ENCODE results near the gene GPR146.

DNA sequence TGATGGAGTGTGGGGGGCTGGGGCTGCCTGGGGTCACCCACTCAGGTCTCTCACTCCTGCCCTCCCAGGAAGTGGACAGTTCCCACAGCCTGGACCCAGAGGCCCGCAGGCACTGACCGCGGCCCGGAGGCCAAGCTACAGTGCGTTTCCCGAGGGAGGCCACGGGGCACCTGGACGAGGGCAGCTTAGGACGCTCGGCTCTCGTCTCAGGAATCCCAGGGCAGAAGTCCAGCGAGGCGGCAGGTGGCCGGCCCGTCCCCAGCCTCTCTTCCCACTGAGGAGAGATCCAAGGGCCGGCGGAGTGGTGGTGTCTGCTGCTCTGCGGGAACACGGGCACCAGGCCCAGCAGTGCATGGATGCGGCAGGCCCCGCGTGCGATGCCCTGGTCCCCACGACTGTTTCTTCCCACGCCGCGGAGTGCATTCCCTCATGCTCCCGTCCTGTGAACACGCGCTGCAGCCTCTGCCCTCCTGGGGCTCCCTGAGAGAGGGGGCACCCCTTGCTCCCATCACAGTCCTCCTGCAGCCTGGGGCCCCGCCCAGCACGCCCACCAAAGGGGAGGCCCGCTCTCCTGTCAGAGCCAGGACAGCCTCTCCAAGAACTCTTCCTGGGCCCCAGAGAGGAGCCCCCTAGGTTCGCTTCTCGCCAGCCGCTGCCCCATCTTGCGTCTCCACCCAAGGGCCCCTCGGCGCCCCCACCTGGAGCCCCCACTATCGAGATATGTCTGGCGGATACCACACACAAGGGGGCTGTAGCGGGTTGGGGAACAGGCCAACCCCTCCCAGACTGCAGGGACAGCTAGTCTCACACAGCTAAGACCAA lies 24.3 kb upstream of the GPR146 start:
- TF ChIP-seq, protein P1, sequence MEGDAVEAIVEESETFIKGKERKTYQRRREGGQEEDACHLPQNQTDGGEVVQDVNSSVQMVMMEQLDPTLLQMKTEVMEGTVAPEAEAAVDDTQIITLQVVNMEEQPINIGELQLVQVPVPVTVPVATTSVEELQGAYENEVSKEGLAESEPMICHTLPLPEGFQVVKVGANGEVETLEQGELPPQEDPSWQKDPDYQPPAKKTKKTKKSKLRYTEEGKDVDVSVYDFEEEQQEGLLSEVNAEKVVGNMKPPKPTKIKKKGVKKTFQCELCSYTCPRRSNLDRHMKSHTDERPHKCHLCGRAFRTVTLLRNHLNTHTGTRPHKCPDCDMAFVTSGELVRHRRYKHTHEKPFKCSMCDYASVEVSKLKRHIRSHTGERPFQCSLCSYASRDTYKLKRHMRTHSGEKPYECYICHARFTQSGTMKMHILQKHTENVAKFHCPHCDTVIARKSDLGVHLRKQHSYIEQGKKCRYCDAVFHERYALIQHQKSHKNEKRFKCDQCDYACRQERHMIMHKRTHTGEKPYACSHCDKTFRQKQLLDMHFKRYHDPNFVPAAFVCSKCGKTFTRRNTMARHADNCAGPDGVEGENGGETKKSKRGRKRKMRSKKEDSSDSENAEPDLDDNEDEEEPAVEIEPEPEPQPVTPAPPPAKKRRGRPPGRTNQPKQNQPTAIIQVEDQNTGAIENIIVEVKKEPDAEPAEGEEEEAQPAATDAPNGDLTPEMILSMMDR (IDR thresholded peaks at IDR 0.05; ENCODE audit: poor library complexity): no peak
- TF ChIP-seq EZH2 (IDR thresholded peaks at IDR 0.05; ENCODE audit: borderline replicate concordance) (no peak), EZH2phosphoT487 (IDR thresholded peaks at IDR 0.05; ENCODE audit: low read depth, severe bottlenecking, unreplicated experiment) (no peak)
